ENCODE results near the gene PDCD6IP. TPM values are rescaled to one million over a fixed set of nuclear protein-coding genes. Genes with fewer than 3 reads are reported as not detected.
A peak's percentile ranks its signal among the peaks of the same experiment; 100 is the strongest.
"Not testable (repeated sequence)": the region's sequence is repeated elsewhere in the genome, so short reads cannot be mapped to it uniquely, and the experiment has no call there.

Gene PDCD6IP
- polyA plus RNA-seq, 3 donors = 88.8 to 100 (median 90.2) TPM

DNA sequence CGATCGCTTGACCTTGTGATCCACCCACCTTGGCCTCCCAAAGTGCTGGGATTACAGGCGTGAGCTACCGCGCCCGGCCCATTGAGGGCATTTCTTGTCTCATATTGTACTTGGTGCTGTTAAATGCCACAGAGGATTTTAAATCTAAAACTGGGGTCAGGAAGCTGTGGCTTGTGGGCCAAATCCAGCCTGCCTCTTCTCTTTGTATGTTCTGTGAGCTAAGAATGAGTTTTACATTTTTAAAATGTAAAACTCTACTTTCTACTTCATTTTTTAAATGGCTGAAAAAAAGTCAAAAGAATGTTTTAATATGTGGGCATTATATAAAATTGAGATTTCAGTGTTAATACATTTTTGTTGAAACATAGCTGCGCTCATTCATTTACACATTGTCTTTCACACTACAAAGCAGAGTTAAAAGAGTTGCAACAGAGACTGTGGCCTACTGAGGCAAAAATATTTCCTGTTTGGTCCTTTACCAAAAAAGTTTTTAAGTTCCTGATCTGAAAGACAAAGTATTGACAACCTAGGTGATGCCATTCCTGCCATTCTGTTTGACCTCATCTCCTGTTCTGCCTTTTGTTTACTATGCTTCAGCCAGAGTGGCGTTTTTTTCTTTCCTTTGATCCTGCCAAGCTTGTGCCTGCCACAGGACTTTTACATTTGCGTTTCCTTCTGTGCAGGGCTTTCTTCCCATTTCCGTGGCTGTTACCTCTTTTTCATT lies 50.4 kb downstream of the PDCD6IP start:
- no peak overlapping the region for H3K9ac ChIP-seq (ENCODE audit: insufficient read depth, low read length, poor library complexity, severe bottlenecking)

DNA sequence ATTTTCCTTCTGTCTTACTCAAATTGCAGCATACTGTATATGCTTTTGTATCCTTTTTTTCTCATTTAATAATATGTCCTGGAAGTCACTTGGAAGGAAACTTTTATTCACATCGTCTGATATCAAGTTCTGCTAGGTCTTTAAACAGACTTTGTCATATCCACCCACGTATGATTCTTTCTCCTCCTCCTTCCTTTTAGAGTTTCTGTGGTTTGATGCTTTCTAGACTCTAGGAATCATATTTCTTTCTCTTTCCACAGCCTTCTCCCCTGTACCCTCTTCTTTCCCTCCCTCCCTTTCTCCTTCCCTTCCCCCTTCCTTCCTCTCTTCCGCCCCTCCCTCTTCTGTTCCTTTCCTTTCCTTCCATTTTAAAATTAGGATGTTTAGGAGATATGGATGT lies 52.2 kb downstream of the PDCD6IP start:
- H3K36me3 ChIP-seq (replicated peaks in 1 of 2; ENCODE audit: control insufficient read depth in 1 of 2, insufficient read depth in 2 of 2, low read length in 2 of 2) = peaks cover 60 to 97% of the 10 kb centered on the region in 2 donors
- H3K9ac ChIP-seq (ENCODE audit: insufficient read depth, low read length, poor library complexity, severe bottlenecking); intact Hi-C loops (cut with micrococcal nuclease); H3K27me3 ChIP-seq (ENCODE audit: control insufficient read depth in 2 of 2, insufficient read depth in 2 of 2, low read length in 2 of 2); H3K9me3 Mint-ChIP-seq; H3K27me3 Mint-ChIP-seq (ENCODE audit: low read depth in 3 of 3); H3K9me3 ChIP-seq (replicated peaks in 1 of 2; ENCODE audit: control insufficient read depth in 1 of 2, insufficient read depth in 1 of 2, low read length in 2 of 2); H3K4me1 Mint-ChIP-seq; H3K4me3 ChIP-seq (replicated peaks in 1 of 3; ENCODE audit: low read depth in 2 of 3, low read length in 3 of 3); DNase-seq; H3K4me3 Mint-ChIP-seq; H3K4me1 ChIP-seq (ENCODE audit: control insufficient read depth in 1 of 2, insufficient read depth in 2 of 2, low read length in 2 of 2); H2AFZ ChIP-seq (ENCODE audit: insufficient read depth, low read depth, low read length, poor library complexity, severe bottlenecking); H3K79me2 ChIP-seq (ENCODE audit: insufficient read depth, low read length); H3K4me2 ChIP-seq (replicated peaks; ENCODE audit: extremely low read depth, low read length, poor library complexity, severe bottlenecking): not testable (repeated sequence)
- H3K27ac Mint-ChIP-seq = peak overlapping the region in 2 of 7 donors; percentile 2 to 26
- peaks cover 14% of the 10 kb centered on the region for H4K20me1 ChIP-seq (ENCODE audit: insufficient read depth, low read length)
- WGBS (ENCODE audit: insufficient coverage) = no CpG with 5 or more reads among the region's 3 CpGs
- peak overlapping the region in 1 of 2 donors; percentile 14 for H3K27ac ChIP-seq (ENCODE audit: low read depth in 1 of 2, low read length in 2 of 2)
- H3K36me3 Mint-ChIP-seq = peaks cover 69 to 87% of the 10 kb centered on the region in 2 donors

More for the DNA sequence above, 50.4 kb downstream of the PDCD6IP start:
- Mint-ChIP-seq H3K9me3 (no peaks in the 10 kb centered on the region), H3K4me1 (no peaks in the 10 kb centered on the region), H3K36me3 (peaks cover 67 to 87% of the 10 kb centered on the region in 2 donors), H3K27me3 (ENCODE audit: low read depth in 3 of 3) (peaks cover 0 to 3% (median 0%) of the 10 kb centered on the region in 3 donors), H3K4me3 (no peak overlapping the region), H3K27ac (peak overlapping the region in 5 of 7 donors; percentile 10 to 60 (median 41))
- H2AFZ ChIP-seq (ENCODE audit: insufficient read depth, low read depth, low read length, poor library complexity, severe bottlenecking) = no peak overlapping the region
- intact Hi-C loops (cut with micrococcal nuclease) = no loop called here
- H3K27ac ChIP-seq (ENCODE audit: low read depth in 1 of 2, low read length in 2 of 2) = no peak overlapping the region
- TF ChIP-seq, protein P1, sequence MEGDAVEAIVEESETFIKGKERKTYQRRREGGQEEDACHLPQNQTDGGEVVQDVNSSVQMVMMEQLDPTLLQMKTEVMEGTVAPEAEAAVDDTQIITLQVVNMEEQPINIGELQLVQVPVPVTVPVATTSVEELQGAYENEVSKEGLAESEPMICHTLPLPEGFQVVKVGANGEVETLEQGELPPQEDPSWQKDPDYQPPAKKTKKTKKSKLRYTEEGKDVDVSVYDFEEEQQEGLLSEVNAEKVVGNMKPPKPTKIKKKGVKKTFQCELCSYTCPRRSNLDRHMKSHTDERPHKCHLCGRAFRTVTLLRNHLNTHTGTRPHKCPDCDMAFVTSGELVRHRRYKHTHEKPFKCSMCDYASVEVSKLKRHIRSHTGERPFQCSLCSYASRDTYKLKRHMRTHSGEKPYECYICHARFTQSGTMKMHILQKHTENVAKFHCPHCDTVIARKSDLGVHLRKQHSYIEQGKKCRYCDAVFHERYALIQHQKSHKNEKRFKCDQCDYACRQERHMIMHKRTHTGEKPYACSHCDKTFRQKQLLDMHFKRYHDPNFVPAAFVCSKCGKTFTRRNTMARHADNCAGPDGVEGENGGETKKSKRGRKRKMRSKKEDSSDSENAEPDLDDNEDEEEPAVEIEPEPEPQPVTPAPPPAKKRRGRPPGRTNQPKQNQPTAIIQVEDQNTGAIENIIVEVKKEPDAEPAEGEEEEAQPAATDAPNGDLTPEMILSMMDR (IDR thresholded peaks at IDR 0.05) = no peak
- no peak overlapping the region for H3K4me3 ChIP-seq (replicated peaks in 1 of 3; ENCODE audit: low read depth in 2 of 3, low read length in 3 of 3)
- no peak for DNase-seq
- H3K27me3 ChIP-seq (ENCODE audit: control insufficient read depth in 2 of 2, insufficient read depth in 2 of 2, low read length in 2 of 2) = no peaks in the 10 kb centered on the region
- 75% methylated on average over 8 of the region's 10 CpGs for WGBS (ENCODE audit: insufficient coverage)
- H3K4me1 ChIP-seq (ENCODE audit: control insufficient read depth in 1 of 2, insufficient read depth in 2 of 2, low read length in 2 of 2) = no peaks in the 10 kb centered on the region
- peaks cover 11% of the 10 kb centered on the region for H4K20me1 ChIP-seq (ENCODE audit: insufficient read depth, low read length)
- no peaks in the 10 kb centered on the region for H3K9me3 ChIP-seq (replicated peaks in 1 of 2; ENCODE audit: control insufficient read depth in 1 of 2, insufficient read depth in 1 of 2, low read length in 2 of 2)
- H3K79me2 ChIP-seq (ENCODE audit: insufficient read depth, low read length) = no peaks in the 10 kb centered on the region
- peaks cover 60 to 96% of the 10 kb centered on the region in 2 donors for H3K36me3 ChIP-seq (replicated peaks in 1 of 2; ENCODE audit: control insufficient read depth in 1 of 2, insufficient read depth in 2 of 2, low read length in 2 of 2)
- H3K4me2 ChIP-seq (replicated peaks; ENCODE audit: extremely low read depth, low read length, poor library complexity, severe bottlenecking) = no peak overlapping the region

DNA sequence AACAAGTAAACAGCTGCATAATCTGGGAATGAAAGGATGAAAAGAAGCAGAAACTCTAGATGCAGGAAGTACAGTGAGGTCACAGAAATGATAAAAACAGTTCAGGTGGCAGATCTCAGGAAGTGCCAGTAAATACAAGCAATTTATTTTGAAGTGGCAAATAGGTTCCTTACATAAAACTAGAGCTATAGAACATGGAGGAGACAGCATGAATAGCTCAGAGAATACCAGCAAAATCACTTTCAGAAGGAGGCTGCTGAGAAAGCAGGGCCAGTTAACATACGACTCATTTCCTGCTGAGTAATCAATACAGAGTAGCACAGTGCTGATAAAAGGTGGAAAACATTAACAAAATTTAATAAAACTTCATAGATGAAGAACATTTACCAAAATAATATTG lies 57.0 kb downstream of the PDCD6IP start:
- Histone ChIP-seq H3K36me3 (replicated peaks in 1 of 2; ENCODE audit: control insufficient read depth in 1 of 2, insufficient read depth in 2 of 2, low read length in 2 of 2) (peaks cover 73 to 98% of the 10 kb centered on the region in 2 donors), H3K27ac (ENCODE audit: low read depth in 1 of 2, low read length in 2 of 2) (peak overlapping the region in 1 of 2 donors; percentile 36)
- H3K9me3 Mint-ChIP-seq; H3K27me3 ChIP-seq (ENCODE audit: control insufficient read depth in 2 of 2, insufficient read depth in 2 of 2, low read length in 2 of 2); H4K20me1 ChIP-seq (ENCODE audit: insufficient read depth, low read length); H3K4me3 ChIP-seq (replicated peaks in 1 of 3; ENCODE audit: low read depth in 2 of 3, low read length in 3 of 3); H3K79me2 ChIP-seq (ENCODE audit: insufficient read depth, low read length); H2AFZ ChIP-seq (ENCODE audit: insufficient read depth, low read depth, low read length, poor library complexity, severe bottlenecking); DNase-seq; intact Hi-C loops (cut with micrococcal nuclease); H3K4me1 ChIP-seq (ENCODE audit: control insufficient read depth in 1 of 2, insufficient read depth in 2 of 2, low read length in 2 of 2); H3K4me1 Mint-ChIP-seq; H3K9ac ChIP-seq (ENCODE audit: insufficient read depth, low read length, poor library complexity, severe bottlenecking); H3K4me3 Mint-ChIP-seq; H3K27me3 Mint-ChIP-seq (ENCODE audit: low read depth in 3 of 3); H3K9me3 ChIP-seq (replicated peaks in 1 of 2; ENCODE audit: control insufficient read depth in 1 of 2, insufficient read depth in 1 of 2, low read length in 2 of 2); H3K4me2 ChIP-seq (replicated peaks; ENCODE audit: extremely low read depth, low read length, poor library complexity, severe bottlenecking): not testable (repeated sequence)
- H3K36me3 Mint-ChIP-seq = peaks cover 69 to 87% of the 10 kb centered on the region in 2 donors
- WGBS (ENCODE audit: insufficient coverage) = no CpG with 5 or more reads among the region's 1 CpG
- H3K27ac Mint-ChIP-seq = peak overlapping the region in 3 of 7 donors; percentile 11 to 69 (median 44)

Data from CD14-positive monocyte (primary cell).